Skeletal muscle cell (primary cell): Measurements from ENCODE around the gene CCT3.

Experiments used
- DNase-seq: peaks from one replicate; pipeline ENCODE4 v3.0.0-alpha.2; 2010; ENCODE audit warnings: low read depth
- H3K4me3 ChIP-seq: 2 replicates; pipeline ENCODE4 v1.5.1; 2011; ENCODE audit warnings: low read depth, mild to moderate bottlenecking, control low read depth, low read length, moderate library complexity

Gene CCT3

GRCh38 chr1:156338180-156338976 lies at the start of gene CCT3, which contains the start of gene TSACC:
TSS of gene CCT3 (minus strand) at chr1:156338292. CDS start at chr1:156338184, 108 bp downstream.
TSS of gene TSACC (plus strand) at chr1:156338526. CDS start at chr1:156339758, 1,232 bp downstream.
- H3K4me3 ChIP-seq = peak within 1 kb of the TSS; percentile 83
- DNase-seq = peak; percentile 100

GRCh38 chr1:156387870-156388173 lies 49.7 kb upstream of the CCT3 start:
- DNase-seq = no peak

GRCh38 chr1:156386949-156387869 lies 49.1 kb upstream of the CCT3 start:
- H3K4me3 ChIP-seq = no peak overlapping the region
- no peak for DNase-seq

More at GRCh38 chr1:156387870-156388173, 49.7 kb upstream of the CCT3 start:
- no peak overlapping the region for H3K4me3 ChIP-seq

- no peak for DNase-seq
- no peak overlapping the region for H3K4me3 ChIP-seq
Measured at GRCh38 chr1:156386134-156386901, 48.2 kb upstream of the CCT3 start.

GRCh38 chr1:156385534-156386031 lies 47.5 kb upstream of the CCT3 start:
- no peak overlapping the region for H3K4me3 ChIP-seq
- DNase-seq = no peak

GRCh38 chr1:156384658-156385057 lies 46.6 kb upstream of the CCT3 start:
- no peak for DNase-seq
- H3K4me3 ChIP-seq = no peak overlapping the region

GRCh38 chr1:156384007-156384406 lies 45.9 kb upstream of the CCT3 start:
- H3K4me3 ChIP-seq = no peak overlapping the region
- no peak for DNase-seq

GRCh38 chr1:156383023-156383422 lies 44.9 kb upstream of the CCT3 start:
- no peak overlapping the region for H3K4me3 ChIP-seq
- no peak for DNase-seq

- H3K4me3 ChIP-seq = no peak overlapping the region
- no peak for DNase-seq
Measured at GRCh38 chr1:156382561-156382960, 44.5 kb upstream of the CCT3 start.

- H3K4me3 ChIP-seq = no peak overlapping the region
- DNase-seq = no peak
Measured at GRCh38 chr1:156379420-156380165, 41.5 kb upstream of the CCT3 start.

- no peak overlapping the region for H3K4me3 ChIP-seq
Measured at GRCh38 chr1:156378557-156378956, 40.5 kb upstream of the CCT3 start.

GRCh38 chr1:156376958-156377919 lies 39.1 kb upstream of the CCT3 start:
- no peak for DNase-seq
- H3K4me3 ChIP-seq = no peak overlapping the region

More at GRCh38 chr1:156378557-156378956, 40.5 kb upstream of the CCT3 start:
- DNase-seq = no peak

GRCh38 chr1:156376146-156376545 lies 38.1 kb upstream of the CCT3 start:
- DNase-seq = no peak
- no peak overlapping the region for H3K4me3 ChIP-seq

- H3K4me3 ChIP-seq = no peak overlapping the region
- no peak for DNase-seq
Measured at GRCh38 chr1:156373546-156373945, 35.5 kb upstream of the CCT3 start.

- no peak overlapping the region for H3K4me3 ChIP-seq
- DNase-seq = no peak
Measured at GRCh38 chr1:156372876-156373275, 34.8 kb upstream of the CCT3 start.

GRCh38 chr1:156372265-156372586 lies 34.1 kb upstream of the CCT3 start:
- DNase-seq = no peak
- H3K4me3 ChIP-seq = no peak overlapping the region

- H3K4me3 ChIP-seq = no peak overlapping the region
- DNase-seq = peak; percentile 63
Measured at GRCh38 chr1:156371553-156372264, 33.6 kb upstream of the CCT3 start.
